Activated CD8-positive, alpha-beta T cell treated with anti-CD3 and anti-CD28 coated beads for 36 hours (primary cell): ENCODE data around the gene SLC2A13. TPM values are rescaled to one million over a fixed set of nuclear protein-coding genes. Genes with fewer than 3 reads are reported as not detected.
"Not testable (repeated sequence)": the region's sequence is repeated elsewhere in the genome, so short reads cannot be mapped to it uniquely, and the experiment has no call there.

Experiments used
- ATAC-seq: fragments of 200-7000 bp; cut with Tn5 transposase; one replicate; pipeline ENCODE4 v1.10.0; 2021; ENCODE audit warnings: mild to moderate bottlenecking, moderate library complexity
- CTCF ChIA-PET: fragments of 350-600 bp; sonication (Branson Sonifier 250); formaldehyde crosslinking; loops from one replicate; lab custom pipeline; 2021; ENCODE audit warnings: antibody characterized with exemption; lab: Charles Lee
- POLR2A ChIA-PET: fragments of 350-600 bp; sonication (Branson Sonifier 250); formaldehyde crosslinking; loops from one replicate; lab custom pipeline; 2021; ENCODE audit warnings: antibody characterized with exemption; lab: Charles Lee
- DNase-seq: peaks from one replicate; pipeline ENCODE4 v3.0.0-alpha.2; 2020
- H3K27ac Mint-ChIP-seq: one replicate; pipeline ENCODE4 v1.8.0; 2021; ENCODE audit warnings: mild to moderate bottlenecking, mixed read lengths
- H3K27me3 Mint-ChIP-seq: one replicate; pipeline ENCODE4 v1.8.0; 2021; ENCODE audit warnings: mixed read lengths
- H3K36me3 Mint-ChIP-seq: one replicate; pipeline ENCODE4 v1.8.0; 2021; ENCODE audit warnings: low read depth, mixed read lengths
- H3K4me1 Mint-ChIP-seq: one replicate; pipeline ENCODE4 v1.8.0; 2021; ENCODE audit warnings: low read depth, mixed read lengths
- H3K4me3 Mint-ChIP-seq: one replicate; pipeline ENCODE4 v1.8.0; 2021; ENCODE audit warnings: mild to moderate bottlenecking, moderate library complexity, mixed read lengths
- H3K9me3 Mint-ChIP-seq: one replicate; pipeline ENCODE4 v1.8.0; 2021; ENCODE audit warnings: mixed read lengths
- intact Hi-C: fragments of 100-400 bp; cut with micrococcal nuclease; formaldehyde crosslinking; loops from one replicate; pipeline ENCODE4 v1.10.0; 2022
- total RNA-seq, 2 experiments: library from RNA; stranded (reverse); gene quantifications; one replicate each; pipeline ENCODE4 v1.2.3, GENCODE V29; 2021
- TF ChIP-seq, protein P1 (sequence below): fragments of 200-600 bp; IDR thresholded peaks from one replicate; pipeline ENCODE4 v1.8.0; 2022; ENCODE audit warnings: antibody characterized with exemption, mild to moderate bottlenecking

SLC2A13 gene
- total RNA-seq, 2 experiments from 2014 or later: 9.0 to 9.3 TPM

DNA sequence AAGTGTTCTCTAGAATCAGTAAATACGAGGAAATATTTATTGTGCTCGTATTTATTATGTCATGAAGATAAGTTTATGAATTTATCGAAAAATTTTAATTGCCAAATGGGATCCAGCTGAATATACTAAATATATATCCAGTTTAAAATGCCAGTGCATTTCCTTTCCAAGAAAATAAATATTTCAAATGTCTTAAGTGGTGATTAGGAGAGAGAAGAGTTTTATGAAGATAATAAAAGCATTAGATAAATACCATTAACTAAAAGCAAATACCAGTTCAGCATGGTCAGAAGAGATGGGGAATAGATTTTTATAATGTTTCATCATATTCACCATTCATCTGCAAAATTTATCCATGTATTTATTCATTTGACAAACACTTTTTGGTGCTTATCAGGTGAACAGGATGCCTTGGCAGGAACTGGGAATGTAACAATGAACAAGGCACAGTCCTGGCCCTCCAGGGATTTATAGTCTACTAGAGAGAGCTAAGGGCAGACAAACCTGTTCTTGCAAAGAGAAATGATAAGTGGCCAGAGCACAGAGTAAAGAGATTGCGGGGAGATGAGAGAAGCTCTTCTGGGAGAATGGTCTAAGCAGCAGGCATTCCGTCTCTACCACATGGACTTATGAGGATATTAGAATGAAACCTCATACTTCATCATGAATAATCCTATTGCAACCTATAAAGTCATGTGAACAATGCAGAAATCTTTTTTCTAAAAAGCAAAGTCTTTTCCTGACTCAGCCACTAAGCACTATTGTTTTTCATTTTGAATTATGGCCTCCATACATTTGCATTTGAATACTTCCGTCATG is 342.6 kb downstream of the SLC2A13 start:
- H3K9me3 Mint-ChIP-seq: peaks cover 2% of the 10 kb centered on the region
- ChIA-PET POLR2A (no interaction called here), CTCF (no interaction called here)
- H3K27me3 Mint-ChIP-seq: no peaks in the 10 kb centered on the region
- intact Hi-C loops: no loop called here
- no peaks in the 10 kb centered on the region for H3K36me3 Mint-ChIP-seq
- H3K27ac Mint-ChIP-seq: no peak overlapping the region
- DNase-seq: no peak
- H3K4me3 Mint-ChIP-seq: no peak overlapping the region
- no peaks in the 10 kb centered on the region for H3K4me1 Mint-ChIP-seq
- TF ChIP-seq, protein P1, sequence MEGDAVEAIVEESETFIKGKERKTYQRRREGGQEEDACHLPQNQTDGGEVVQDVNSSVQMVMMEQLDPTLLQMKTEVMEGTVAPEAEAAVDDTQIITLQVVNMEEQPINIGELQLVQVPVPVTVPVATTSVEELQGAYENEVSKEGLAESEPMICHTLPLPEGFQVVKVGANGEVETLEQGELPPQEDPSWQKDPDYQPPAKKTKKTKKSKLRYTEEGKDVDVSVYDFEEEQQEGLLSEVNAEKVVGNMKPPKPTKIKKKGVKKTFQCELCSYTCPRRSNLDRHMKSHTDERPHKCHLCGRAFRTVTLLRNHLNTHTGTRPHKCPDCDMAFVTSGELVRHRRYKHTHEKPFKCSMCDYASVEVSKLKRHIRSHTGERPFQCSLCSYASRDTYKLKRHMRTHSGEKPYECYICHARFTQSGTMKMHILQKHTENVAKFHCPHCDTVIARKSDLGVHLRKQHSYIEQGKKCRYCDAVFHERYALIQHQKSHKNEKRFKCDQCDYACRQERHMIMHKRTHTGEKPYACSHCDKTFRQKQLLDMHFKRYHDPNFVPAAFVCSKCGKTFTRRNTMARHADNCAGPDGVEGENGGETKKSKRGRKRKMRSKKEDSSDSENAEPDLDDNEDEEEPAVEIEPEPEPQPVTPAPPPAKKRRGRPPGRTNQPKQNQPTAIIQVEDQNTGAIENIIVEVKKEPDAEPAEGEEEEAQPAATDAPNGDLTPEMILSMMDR: no peak
- ATAC-seq: no peak

DNA sequence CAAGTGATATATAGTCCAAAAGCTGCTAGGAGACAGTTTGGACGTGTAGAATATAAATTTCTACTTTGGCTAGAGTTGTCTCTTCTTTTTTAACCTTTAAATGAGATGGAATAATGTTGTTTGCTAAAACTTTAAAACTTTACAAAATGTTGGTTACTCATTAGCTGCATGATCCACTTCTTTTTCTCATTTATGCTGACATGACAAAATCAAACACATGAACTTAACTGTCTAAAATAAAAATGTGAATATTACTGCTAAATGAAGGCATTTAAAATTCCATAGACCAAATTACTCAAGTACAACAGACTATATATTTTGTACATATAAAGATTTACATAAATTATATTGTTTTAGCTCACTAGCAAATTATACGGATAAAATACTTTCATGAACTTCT is 350.4 kb downstream of the SLC2A13 start:
- no peaks in the 10 kb centered on the region for H3K4me1 Mint-ChIP-seq
- intact Hi-C loops: no loop called here
- no peaks in the 10 kb centered on the region for H3K36me3 Mint-ChIP-seq
- no peak for DNase-seq
- no peaks in the 10 kb centered on the region for H3K27me3 Mint-ChIP-seq
- ATAC-seq: no peak
- TF ChIP-seq, protein P1: no peak
- no peak overlapping the region for H3K4me3 Mint-ChIP-seq
- H3K27ac Mint-ChIP-seq: no peak overlapping the region
- ChIA-PET CTCF (no interaction called here), POLR2A (no interaction called here)
- H3K9me3 Mint-ChIP-seq: peaks cover under 1% of the 10 kb centered on the region

DNA sequence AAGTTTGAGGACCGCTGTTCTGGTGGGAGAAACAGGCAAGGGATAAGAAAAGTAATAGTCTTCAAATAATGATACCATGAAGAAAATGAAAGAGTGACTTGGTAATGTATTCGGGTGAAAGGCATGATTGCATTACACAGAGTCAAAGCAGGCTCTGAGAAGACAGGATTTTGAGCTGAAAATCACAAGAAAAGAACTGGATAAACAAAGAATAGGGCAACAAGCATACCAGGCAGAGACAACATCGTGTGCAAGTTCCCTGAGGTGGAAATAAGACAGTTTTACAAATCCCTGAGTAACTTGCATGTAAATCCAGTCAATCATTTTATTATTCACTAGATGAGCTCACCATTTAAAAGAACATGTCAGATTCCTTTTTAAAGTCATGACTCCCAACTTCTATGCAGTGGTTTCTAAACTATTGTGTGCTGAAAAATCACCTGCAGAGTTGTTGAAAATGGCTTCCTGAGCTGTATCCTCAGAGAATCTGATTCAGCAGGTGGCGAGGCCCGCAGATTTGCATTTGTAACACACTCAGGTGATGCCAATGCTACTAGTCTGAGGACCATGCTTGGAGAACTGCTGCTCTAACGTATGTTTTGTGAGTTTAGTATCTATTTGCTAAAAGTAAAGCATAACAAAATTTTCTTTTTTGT is 353.3 kb downstream of the SLC2A13 start:
- H3K4me3 Mint-ChIP-seq: no peak overlapping the region
- intact Hi-C loops: no loop called here
- ATAC-seq: no peak
- H3K27me3 Mint-ChIP-seq: no peaks in the 10 kb centered on the region
- no peaks in the 10 kb centered on the region for H3K4me1 Mint-ChIP-seq
- H3K27ac Mint-ChIP-seq: no peak overlapping the region
- peaks cover 6% of the 10 kb centered on the region for H3K9me3 Mint-ChIP-seq
- TF ChIP-seq, protein P1: no peak
- DNase-seq: no peak
- POLR2A ChIA-PET: interaction anchor here (0.7 kb wide), 1 partner anchor 157 kb away, joined by 3 read pairs; no protein-coding TSS in a partner anchor
- H3K36me3 Mint-ChIP-seq: no peaks in the 10 kb centered on the region
- CTCF ChIA-PET: interaction anchor here (1.0 to 1.1 kb wide), 2 partner anchors 10 to 12 kb away, joined by 3 read pairs; no protein-coding TSS in a partner anchor

DNA sequence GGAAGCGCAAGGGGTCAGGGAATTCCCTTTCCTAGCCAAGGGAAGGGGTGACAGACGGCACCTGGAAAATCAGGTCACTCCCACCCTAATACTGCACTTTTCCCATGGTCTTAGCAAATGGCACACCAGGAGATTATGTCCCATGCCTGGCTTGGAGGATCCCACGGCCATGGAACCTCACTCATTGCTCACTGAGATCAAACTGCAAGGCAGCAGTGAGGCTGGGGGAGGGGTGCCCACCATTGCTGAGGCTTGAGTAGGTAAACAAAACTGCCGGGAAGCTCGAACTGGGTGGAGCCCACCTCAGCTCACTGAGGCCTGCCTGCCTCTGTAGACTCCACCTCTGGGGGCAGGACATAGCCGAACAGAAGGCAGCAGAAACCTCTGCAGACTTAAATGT is 359.7 kb downstream of the SLC2A13 start:
- intact Hi-C loops, CTCF ChIA-PET: not testable (repeated sequence)
- H3K9me3 Mint-ChIP-seq: peaks cover 12% of the 10 kb centered on the region

DNA sequence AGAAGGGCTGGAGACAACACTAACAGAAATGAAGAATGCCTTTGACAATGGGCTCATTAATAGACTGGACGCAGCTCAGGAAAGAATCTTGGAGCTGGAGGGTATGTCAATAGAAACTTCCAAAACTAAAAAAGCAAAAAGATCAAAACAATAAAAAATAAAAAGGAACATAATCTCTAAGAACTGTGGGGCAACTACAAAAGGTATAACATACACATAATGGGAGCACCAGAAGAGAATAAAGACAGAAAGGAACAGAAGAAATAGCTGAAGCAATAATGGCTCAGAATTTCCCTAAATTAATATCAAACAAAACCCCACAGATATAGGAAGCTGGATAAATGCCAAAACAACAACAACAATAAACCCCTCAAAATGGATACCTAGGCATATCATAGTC is 362.2 kb downstream of the SLC2A13 start:
- intact Hi-C loops: no loop called here
- Mint-ChIP-seq H3K4me3 (no peak overlapping the region), H3K27me3 (no peaks in the 10 kb centered on the region), H3K9me3 (peaks cover 7% of the 10 kb centered on the region), H3K36me3 (peaks cover 3% of the 10 kb centered on the region), H3K4me1 (no peaks in the 10 kb centered on the region), H3K27ac (no peak overlapping the region)
- DNase-seq (no peak), ATAC-seq (no peak)
- TF ChIP-seq, protein P1: no peak
- ChIA-PET POLR2A (no interaction called here), CTCF (interaction anchor here (1.0 kb wide), 1 partner anchor 8 kb away, joined by 3 read pairs; no protein-coding TSS in a partner anchor)

More for the DNA sequence above, 359.7 kb downstream of the SLC2A13 start:
- H3K27me3 Mint-ChIP-seq, H3K4me3 Mint-ChIP-seq, POLR2A ChIA-PET, ATAC-seq, DNase-seq, H3K27ac Mint-ChIP-seq, H3K36me3 Mint-ChIP-seq, H3K4me1 Mint-ChIP-seq: not testable (repeated sequence)
